Measurements from ENCODE around the gene KHDC1. TPM values are rescaled to one million over a fixed set of nuclear protein-coding genes. Genes with fewer than 3 reads are reported as not detected.
"Not testable (repeated sequence)": the region's sequence is repeated elsewhere in the genome, so short reads cannot be mapped to it uniquely, and the experiment has no call there.

The KHDC1 gene
- total RNA-seq, 1 donor from 2014 or later = not detected

GRCh38 chr6:73250016-73250415, 13.0 kb downstream of the KHDC1 start:
- no peak for DNase-seq (ENCODE audit: low read depth in 2 of 2)

DNA sequence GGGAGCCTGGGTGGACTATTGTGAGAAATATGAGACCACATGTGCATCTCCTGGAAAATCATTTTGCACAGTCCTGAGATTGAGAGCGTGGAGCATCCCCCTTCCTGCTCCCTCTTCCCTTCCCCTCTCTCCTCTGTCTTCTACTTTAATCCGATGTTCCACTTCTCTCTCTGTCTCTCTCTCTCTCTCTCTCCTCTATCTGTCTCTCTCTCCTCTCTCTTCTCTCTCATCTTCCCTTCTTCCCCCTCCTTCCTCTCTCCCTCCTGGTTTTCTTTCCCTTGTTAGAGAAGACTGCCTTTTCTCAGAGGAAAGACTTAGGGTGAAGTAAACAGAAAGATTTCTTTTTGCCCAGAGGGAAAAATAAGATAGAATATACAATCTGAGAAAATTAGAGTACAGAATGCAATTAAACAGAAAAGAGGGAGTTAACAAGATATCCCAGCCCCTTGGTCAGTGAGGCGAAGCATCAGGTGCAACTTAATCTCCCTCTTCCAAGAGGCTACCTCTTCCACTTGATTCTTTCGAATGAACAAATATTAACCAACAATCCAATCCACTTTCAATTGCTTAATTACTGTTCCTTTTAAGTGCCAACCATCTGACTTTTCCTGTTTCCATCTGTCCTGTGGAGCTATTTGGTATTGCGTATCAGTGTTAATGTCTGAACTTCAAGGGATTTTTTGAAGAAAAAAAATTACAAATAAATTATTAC, 14.6 kb downstream of the KHDC1 start:
- no peak for DNase-seq (ENCODE audit: low read depth in 2 of 2)

GRCh38 chr6:73242001-73242400, 21.0 kb downstream of the KHDC1 start:
- no peak for DNase-seq (ENCODE audit: low read depth in 2 of 2)

GRCh38 chr6:73240730-73241129, 22.3 kb downstream of the KHDC1 start:
- DNase-seq (ENCODE audit: low read depth in 2 of 2) = no peak

DNA sequence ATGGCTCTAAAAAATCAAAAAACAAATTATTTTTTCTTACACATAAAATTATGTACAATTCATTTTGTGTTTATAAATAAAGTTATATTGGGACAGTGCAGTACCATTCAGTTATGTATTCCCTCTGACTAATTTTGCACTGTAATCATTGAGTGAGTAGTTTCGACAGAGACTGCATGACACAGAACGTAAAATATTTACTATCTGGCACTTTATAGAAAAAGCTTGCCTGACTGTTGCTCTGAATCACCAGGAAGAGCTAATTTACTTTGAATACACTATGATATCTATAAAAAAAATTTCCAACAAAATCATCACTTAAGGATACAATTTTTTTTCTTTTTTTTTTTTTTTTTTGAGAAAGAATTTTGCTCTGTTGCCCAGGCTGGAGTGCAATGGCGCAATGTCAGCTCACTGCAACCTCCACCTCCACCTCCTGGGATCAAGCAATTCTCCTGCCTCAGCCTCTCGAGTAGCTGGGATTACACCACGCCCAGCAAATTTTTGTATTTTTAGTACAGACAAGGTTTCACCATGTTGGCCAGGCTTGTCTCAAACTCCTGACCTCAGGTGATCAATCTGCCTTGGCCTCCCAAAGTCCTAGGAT, 26.7 kb downstream of the KHDC1 start:
- peak in 1 of 2 donors; percentile 24 for DNase-seq (ENCODE audit: low read depth in 2 of 2)

GRCh38 chr6:73234733-73235132, 28.3 kb downstream of the KHDC1 start:
- peak in 1 of 2 donors; percentile 2 for DNase-seq (ENCODE audit: low read depth in 2 of 2)

DNA sequence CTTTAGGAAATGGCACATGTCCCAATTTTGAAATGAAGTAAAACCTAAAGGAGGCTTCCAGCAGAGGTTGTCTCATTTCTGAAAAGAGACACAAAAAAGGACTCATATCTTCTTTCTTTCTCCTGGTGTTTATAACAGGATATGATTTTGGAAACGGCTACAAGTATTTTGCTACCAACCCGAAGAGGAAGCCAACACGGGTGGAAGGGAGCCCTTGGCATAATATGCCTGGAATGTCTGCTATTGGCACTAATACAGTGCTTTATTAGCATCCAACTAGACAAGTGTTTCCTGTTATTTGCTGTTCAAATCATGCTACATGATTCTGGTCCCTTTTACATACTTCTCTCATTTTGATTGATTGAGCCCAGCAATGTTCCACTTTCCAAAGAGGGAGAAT, 29.0 kb downstream of the KHDC1 start:
- peak in 1 of 2 donors; percentile 13 for DNase-seq (ENCODE audit: low read depth in 2 of 2)

GRCh38 chr6:73233048-73233447, 29.9 kb downstream of the KHDC1 start:
- DNase-seq (ENCODE audit: low read depth in 2 of 2) = no peak

- DNase-seq (ENCODE audit: low read depth in 2 of 2) = no peak
Observed at GRCh38 chr6:73231986-73232391, 31.0 kb downstream of the KHDC1 start.

- no peak for DNase-seq (ENCODE audit: low read depth in 2 of 2)
Observed at GRCh38 chr6:73227606-73228255, 35.3 kb downstream of the KHDC1 start.

GRCh38 chr6:73225396-73225795, 37.6 kb downstream of the KHDC1 start, which contains the start of gene KHDC1L:
TSS of gene KHDC1L (minus strand) at chr6:73225496. CDS start at chr6:73225408, 88 bp downstream.
- no peak for DNase-seq (ENCODE audit: low read depth in 2 of 2)

DNA sequence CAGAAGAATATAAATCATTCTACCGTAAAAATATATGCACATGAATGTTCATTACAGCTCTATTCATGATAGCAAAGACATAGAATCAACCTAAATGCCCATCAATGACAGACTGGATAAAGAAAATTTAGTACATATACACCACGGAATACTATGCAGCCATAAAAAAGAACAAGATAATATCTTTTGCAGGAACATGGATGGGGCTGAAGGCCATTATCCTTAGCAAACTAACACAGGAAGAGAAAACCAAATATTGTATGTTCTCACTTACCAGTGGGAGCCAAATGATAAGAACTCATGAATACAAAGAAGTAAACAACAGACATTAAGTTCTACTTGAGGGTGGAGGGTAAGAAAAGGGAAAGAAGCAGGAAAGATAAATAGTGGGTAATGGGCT, 46.1 kb downstream of the KHDC1 start:
- no peak for DNase-seq (ENCODE audit: low read depth in 2 of 2)

GRCh38 chr6:73209117-73209516, 53.9 kb downstream of the KHDC1 start:
- DNase-seq (ENCODE audit: low read depth in 2 of 2) = no peak

DNA sequence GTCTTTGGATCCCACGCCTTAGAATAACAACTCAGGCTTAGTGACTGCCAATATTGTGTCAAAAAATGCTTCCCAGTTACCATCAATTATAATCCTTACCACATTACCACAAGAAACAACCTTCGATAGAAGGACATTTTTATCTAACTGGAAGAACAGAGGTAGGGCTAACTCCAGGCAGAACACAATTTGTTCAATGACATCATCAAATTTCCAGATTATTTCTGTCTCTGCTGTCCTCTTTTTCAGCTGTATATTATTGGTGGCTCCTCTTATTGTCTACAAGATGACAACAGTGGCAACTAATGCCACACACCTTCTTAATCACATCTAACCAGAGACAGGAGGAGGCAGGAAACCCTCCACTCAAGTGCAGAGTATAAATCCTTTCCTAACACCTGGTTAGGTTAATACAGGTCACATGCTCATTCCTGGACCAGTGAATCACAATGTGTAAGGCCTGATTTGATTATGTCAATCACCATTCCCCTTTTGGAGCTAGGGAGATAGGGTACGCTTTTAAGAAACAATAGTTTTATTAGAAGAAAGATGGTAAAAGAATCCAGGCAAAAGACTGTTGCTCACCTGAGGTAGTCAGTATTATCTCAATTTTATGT, 55.7 kb downstream of the KHDC1 start:
- no peak for DNase-seq (ENCODE audit: low read depth in 2 of 2)

DNA sequence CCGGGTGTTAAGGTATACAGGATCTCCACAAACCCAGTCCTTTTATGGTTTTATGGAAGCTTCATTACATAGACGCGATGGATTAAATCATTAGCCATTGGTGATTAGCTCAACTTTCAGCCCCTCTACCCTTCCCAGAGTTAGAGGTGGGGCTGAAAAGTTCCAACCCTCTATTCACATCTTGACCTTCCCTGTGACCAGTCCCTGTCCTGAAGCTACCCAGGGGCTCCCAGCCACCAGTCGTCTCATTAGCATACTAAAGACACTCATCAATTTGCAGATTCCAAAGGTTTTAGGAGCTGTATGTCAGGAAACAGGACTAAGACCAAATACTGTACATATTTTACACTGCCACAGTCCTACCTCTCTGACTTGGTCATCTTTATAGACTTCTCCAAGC, 58.7 kb downstream of the KHDC1 start:
- no peak for DNase-seq (ENCODE audit: low read depth in 2 of 2)

DNA sequence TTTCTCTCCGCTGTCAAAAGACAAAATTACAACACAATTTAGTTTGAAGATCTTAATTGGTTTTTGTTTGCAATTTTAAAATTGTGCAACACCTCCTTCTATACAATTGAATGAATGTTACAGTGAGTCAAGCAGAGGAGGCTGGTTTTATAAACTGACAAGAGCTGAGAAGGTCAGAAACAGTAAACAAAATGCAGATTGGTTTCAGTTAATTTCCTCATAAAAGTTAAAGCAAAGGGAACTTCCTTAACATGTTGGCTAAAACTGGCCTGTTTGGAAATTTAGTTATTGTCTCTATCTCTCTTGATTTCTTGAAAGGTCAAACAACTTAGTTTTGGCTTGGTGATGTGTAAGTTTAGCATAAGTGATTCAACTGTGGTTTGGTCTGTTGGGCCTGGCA, 59.9 kb downstream of the KHDC1 start:
- DNase-seq (ENCODE audit: low read depth in 2 of 2) = no peak

GRCh38 chr6:73200735-73201134, 62.3 kb downstream of the KHDC1 start:
- DNase-seq (ENCODE audit: low read depth in 2 of 2) = no peak

DNA sequence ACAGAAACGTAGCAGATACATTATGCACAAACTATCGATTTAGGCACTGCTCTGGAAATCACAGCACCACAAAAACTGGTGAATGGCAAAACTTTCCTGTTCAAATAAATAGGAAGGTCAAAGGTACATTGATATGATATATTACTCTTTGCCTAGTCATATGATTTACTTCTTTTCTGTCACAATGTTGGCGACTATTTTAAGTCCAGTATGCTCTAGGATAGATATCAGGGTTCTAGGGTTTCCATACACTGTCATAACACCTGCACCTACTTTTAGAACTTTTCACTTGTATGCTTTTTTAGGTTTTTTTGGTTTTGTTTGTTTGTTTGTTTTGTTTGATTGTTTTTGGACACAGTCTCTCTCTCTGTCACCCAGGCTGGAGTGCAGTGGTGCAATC, 62.7 kb downstream of the KHDC1 start:
- no peak for DNase-seq (ENCODE audit: low read depth in 2 of 2)

- no peak for DNase-seq (ENCODE audit: low read depth in 2 of 2)
Observed at GRCh38 chr6:73194744-73195143, 68.3 kb downstream of the KHDC1 start.

DNA sequence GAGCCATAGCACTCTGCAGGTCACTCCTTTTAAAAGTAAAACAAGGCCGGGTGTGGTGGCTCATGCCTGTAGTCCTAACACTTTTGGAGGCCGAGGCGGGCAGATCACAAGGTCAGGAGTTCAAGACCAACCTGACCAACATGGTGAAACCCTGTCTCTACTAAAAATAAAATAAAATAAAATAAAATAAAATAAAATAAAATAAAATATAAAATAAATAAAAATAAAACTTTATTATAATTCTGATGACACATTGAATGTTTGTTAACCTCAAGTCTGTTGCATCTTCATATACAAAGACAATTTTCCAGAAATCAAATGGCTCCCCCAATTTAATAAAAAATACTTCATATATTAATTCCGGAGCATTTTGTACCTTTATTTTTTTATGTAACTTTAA, 69.7 kb downstream of the KHDC1 start:
- DNase-seq (ENCODE audit: low read depth in 2 of 2) = not testable (repeated sequence)

Data from lung microvascular endothelial cell (primary cell).